ENCODE results near the gene GPATCH1. TPM values are rescaled to one million over a fixed set of nuclear protein-coding genes. Genes with fewer than 3 reads are reported as not detected.

Gene GPATCH1
- total RNA-seq, 1 experiment from 2014 or later = 7.8 TPM

DNA sequence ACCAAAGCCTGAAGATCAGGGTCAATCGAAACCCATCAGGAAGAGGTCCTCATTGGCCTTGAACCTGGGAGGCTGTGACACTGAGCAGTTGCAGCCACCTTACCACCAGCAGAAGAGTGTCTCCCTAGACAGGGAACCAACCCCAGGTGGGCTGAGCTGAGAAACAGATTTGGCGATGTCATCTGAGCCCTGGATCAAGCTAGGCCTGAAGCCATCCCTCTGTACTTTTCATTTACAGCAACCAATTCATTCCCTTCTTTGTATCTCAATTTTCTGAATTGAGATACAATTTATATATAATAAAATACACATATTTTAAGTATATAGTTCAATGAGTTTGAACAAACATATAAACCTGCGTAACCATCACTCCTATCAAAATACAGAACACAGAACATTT lies 30.9 kb upstream of the GPATCH1 start:
- POLR2A ChIA-PET = no interaction called here

More for the DNA sequence above, 30.9 kb upstream of the GPATCH1 start:
- RAD21 ChIA-PET (ENCODE audit: low non-redundant PET in 1 of 2, low total read pairs in 2 of 2, uncharacterized antibody in 2 of 2, unreplicated experiment in 2 of 2) = no interaction called here
- no TSS peak for BruUV-seq (replicated peaks)
- CTCF ChIA-PET = no interaction called here
- H4K20me1 ChIP-seq (ENCODE audit: insufficient read depth) = no peaks in the 10 kb centered on the region; the same call in 1 of the 2 replicates
- H3K9ac ChIP-seq (ENCODE audit: low read length) = no peak overlapping the region
- ATAC-seq (no peak), DNase-seq (ENCODE audit: low read depth, low spot score) (no peak)
- H3K4me2 ChIP-seq (ENCODE audit: low read length) = peak overlapping the region; percentile 62
- no peaks in the 10 kb centered on the region for H3K9me3 ChIP-seq (ENCODE audit: control insufficient read depth in 1 of 2, insufficient read depth in 1 of 2, low read depth in 1 of 2, low read length in 2 of 2)
- peaks cover 91% of the 10 kb centered on the region for H3K79me2 ChIP-seq (ENCODE audit: insufficient read depth, low read length)
- H3K4me3 ChIP-seq (replicated peaks in 1 of 2; ENCODE audit: low read depth in 1 of 2, low read length in 2 of 2) = no peak overlapping the region
- no peak overlapping the region for H3K27ac ChIP-seq (ENCODE audit: low read depth, low read length)
- TF ChIP-seq ELF1 (IDR thresholded peaks at IDR 0.05; ENCODE audit: borderline replicate concordance, low read depth) = no peak
- TF ChIP-seq CEBPB (IDR thresholded peaks at IDR 0.05; ENCODE audit: low read depth) = no peak
- TF ChIP-seq, protein P1, sequence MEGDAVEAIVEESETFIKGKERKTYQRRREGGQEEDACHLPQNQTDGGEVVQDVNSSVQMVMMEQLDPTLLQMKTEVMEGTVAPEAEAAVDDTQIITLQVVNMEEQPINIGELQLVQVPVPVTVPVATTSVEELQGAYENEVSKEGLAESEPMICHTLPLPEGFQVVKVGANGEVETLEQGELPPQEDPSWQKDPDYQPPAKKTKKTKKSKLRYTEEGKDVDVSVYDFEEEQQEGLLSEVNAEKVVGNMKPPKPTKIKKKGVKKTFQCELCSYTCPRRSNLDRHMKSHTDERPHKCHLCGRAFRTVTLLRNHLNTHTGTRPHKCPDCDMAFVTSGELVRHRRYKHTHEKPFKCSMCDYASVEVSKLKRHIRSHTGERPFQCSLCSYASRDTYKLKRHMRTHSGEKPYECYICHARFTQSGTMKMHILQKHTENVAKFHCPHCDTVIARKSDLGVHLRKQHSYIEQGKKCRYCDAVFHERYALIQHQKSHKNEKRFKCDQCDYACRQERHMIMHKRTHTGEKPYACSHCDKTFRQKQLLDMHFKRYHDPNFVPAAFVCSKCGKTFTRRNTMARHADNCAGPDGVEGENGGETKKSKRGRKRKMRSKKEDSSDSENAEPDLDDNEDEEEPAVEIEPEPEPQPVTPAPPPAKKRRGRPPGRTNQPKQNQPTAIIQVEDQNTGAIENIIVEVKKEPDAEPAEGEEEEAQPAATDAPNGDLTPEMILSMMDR (IDR thresholded peaks at IDR 0.05 in 2 of 3, conservative IDR thresholded peaks at IDR 0.05 in 1 of 3; ENCODE audit: borderline replicate concordance in 1 of 3, insufficient read depth in 1 of 3, low read depth in 2 of 3, low read length in 2 of 3) = no peak
- TF ChIP-seq POLR2A (IDR thresholded peaks at IDR 0.05; ENCODE audit: borderline replicate concordance, extremely low read depth, insufficient read depth, insufficient read length) = no peak
- no peak for TF ChIP-seq SIN3A (IDR thresholded peaks at IDR 0.05; ENCODE audit: low read depth)
- no peak for TF ChIP-seq FOSL1 (IDR thresholded peaks at IDR 0.05; ENCODE audit: low read depth)
- no peak for TF ChIP-seq ZNF274 (IDR thresholded peaks at IDR 0.05; ENCODE audit: low read depth, low read length)
- no peak for TF ChIP-seq ZFX (IDR thresholded peaks at IDR 0.05)
- TF ChIP-seq JUND (IDR thresholded peaks at IDR 0.05) = no peak
- TF ChIP-seq, protein P2, sequence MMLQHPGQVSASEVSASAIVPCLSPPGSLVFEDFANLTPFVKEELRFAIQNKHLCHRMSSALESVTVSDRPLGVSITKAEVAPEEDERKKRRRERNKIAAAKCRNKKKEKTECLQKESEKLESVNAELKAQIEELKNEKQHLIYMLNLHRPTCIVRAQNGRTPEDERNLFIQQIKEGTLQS (IDR thresholded peaks at IDR 0.05) = no peak
- TF ChIP-seq, protein P3, sequence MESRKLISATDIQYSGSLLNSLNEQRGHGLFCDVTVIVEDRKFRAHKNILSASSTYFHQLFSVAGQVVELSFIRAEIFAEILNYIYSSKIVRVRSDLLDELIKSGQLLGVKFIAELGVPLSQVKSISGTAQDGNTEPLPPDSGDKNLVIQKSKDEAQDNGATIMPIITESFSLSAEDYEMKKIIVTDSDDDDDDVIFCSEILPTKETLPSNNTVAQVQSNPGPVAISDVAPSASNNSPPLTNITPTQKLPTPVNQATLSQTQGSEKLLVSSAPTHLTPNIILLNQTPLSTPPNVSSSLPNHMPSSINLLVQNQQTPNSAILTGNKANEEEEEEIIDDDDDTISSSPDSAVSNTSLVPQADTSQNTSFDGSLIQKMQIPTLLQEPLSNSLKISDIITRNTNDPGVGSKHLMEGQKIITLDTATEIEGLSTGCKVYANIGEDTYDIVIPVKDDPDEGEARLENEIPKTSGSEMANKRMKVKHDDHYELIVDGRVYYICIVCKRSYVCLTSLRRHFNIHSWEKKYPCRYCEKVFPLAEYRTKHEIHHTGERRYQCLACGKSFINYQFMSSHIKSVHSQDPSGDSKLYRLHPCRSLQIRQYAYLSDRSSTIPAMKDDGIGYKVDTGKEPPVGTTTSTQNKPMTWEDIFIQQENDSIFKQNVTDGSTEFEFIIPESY (IDR thresholded peaks at IDR 0.05; ENCODE audit: extremely low read depth, insufficient replicate concordance, low read length) = no peak
- TF ChIP-seq TCF7L2 (IDR thresholded peaks at IDR 0.05; ENCODE audit: borderline replicate concordance, extremely low read depth, insufficient read depth, insufficient read length) = no peak
- no peak for TF ChIP-seq SP1 (IDR thresholded peaks at IDR 0.05; ENCODE audit: low read depth)
- no peak for TF ChIP-seq EZH2phosphoT487 (IDR thresholded peaks at IDR 0.05; ENCODE audit: borderline replicate concordance)
- TF ChIP-seq RAD21 (IDR thresholded peaks at IDR 0.05; ENCODE audit: low read depth) = no peak
- TF ChIP-seq POLR2AphosphoS5 (IDR thresholded peaks at IDR 0.05; ENCODE audit: low read depth, low read length) = no peak
- H3K27me3 ChIP-seq (ENCODE audit: insufficient read depth, low read length) = no peaks in the 10 kb centered on the region
- no peak overlapping the region for H2AFZ ChIP-seq (ENCODE audit: low read depth, low read length, poor library complexity, severe bottlenecking)
- peaks cover 3% of the 10 kb centered on the region in 2 experiments; a peak in 2 of 4 replicates for H3K36me3 ChIP-seq (ENCODE audit: control insufficient read depth in 1 of 2, insufficient read depth in 2 of 2, low read length in 2 of 2)
- peaks cover 70 to 89% of the 10 kb centered on the region in 2 experiments for H3K4me1 ChIP-seq (ENCODE audit: control insufficient read depth in 1 of 2, insufficient read depth in 2 of 2, low read length in 2 of 2)
- no peaks in the 10 kb centered on the region for H3K9me2 ChIP-seq (ENCODE audit: insufficient read depth)
- intact Hi-C loops (cut with micrococcal nuclease) = no loop called here
